Keratinocyte (primary cell): Measurements from ENCODE around the gene ACAP2.

Experiments
- EZH2 ChIP-seq: IDR thresholded peaks from one replicate; pipeline ENCODE4 v1.6.1; 2012; ENCODE audit warnings: inconsistent platforms, mild to moderate bottlenecking, low read length, moderate library complexity
- TF ChIP-seq, protein P1 (sequence below), 3 experiments: IDR thresholded peaks in 1 of 3; conservative IDR thresholded peaks in 1 of 3; optimal IDR thresholded peaks in 1 of 3; 2 replicates in 2 of 3; 3 replicates in 1 of 3; pipeline versions ENCODE3 to v1.5.1; 2011; ENCODE audit warnings: low read length in 3 of 3, mild to moderate bottlenecking in 3 of 3, moderate library complexity in 2 of 3, control low read depth in 1 of 3, inconsistent platforms in 1 of 3; ENCODE audit not compliant: insufficient read depth in 2 of 3; ENCODE audit errors: extremely low read depth in 1 of 3

DNA sequence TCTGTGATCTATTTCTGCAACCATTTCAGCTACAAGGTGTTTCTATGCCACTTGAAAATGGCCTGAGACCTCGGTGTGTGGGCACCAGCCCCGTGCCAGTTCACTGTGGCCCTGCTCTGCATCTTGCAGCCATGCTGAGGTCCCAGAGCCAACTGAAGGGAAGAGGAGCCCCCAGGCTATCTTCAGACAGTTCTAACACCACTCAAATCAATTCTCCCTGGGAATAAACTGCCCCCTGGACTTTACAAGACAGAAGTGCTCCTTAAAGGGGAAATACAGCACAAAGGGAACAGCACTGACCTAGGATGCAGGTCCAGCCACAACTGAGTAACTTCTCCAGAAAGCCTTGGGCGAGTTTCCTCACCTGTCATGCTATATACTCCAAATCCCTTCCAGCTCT, 175.7 kb downstream of the ACAP2 start:
- TF ChIP-seq, protein P1, sequence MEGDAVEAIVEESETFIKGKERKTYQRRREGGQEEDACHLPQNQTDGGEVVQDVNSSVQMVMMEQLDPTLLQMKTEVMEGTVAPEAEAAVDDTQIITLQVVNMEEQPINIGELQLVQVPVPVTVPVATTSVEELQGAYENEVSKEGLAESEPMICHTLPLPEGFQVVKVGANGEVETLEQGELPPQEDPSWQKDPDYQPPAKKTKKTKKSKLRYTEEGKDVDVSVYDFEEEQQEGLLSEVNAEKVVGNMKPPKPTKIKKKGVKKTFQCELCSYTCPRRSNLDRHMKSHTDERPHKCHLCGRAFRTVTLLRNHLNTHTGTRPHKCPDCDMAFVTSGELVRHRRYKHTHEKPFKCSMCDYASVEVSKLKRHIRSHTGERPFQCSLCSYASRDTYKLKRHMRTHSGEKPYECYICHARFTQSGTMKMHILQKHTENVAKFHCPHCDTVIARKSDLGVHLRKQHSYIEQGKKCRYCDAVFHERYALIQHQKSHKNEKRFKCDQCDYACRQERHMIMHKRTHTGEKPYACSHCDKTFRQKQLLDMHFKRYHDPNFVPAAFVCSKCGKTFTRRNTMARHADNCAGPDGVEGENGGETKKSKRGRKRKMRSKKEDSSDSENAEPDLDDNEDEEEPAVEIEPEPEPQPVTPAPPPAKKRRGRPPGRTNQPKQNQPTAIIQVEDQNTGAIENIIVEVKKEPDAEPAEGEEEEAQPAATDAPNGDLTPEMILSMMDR (optimal IDR thresholded peaks at IDR 0.05 in 1 of 3, IDR thresholded peaks at IDR 0.05 in 1 of 3, conservative IDR thresholded peaks at IDR 0.05 in 1 of 3; ENCODE audit: extremely low read depth in 1 of 3, insufficient read depth in 2 of 3, low read length in 3 of 3) = no peak
- no peak for TF ChIP-seq EZH2
